ENCODE results near the gene HSD11B2. TPM values are rescaled to one million over a fixed set of nuclear protein-coding genes. Genes with fewer than 3 reads are reported as not detected.

HSD11B2 gene
- total RNA-seq, 4 donors from 2014 or later: 0.20 to 2.9 (median 0.60) TPM; not detected in 1

DNA sequence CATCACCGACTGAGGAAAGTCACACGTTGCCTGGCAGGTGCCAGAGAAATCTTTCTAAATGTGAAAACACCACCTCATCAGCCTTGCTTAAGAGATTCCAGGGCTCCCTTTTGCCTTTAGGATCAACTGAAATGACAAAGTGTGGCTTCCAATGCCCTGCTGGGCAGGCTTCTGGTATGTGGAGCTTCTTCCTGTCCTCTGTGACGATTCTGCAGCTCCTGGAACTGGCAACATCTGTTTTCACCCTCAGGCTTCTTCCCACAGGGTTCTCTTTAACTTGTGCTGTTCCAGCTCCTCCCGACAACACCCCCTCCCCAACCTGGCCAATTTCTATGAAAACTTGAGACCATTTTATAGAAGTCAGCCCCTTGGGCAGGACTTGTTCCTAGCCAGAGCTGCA lies 9.9 kb upstream of the HSD11B2 start:
- no peak overlapping the region for H3K4me3 ChIP-seq
- TF ChIP-seq POLR2A (IDR thresholded peaks at IDR 0.05): no peak
- TF ChIP-seq EP300 (IDR thresholded peaks at IDR 0.05): no peak
- TF ChIP-seq, protein P1, sequence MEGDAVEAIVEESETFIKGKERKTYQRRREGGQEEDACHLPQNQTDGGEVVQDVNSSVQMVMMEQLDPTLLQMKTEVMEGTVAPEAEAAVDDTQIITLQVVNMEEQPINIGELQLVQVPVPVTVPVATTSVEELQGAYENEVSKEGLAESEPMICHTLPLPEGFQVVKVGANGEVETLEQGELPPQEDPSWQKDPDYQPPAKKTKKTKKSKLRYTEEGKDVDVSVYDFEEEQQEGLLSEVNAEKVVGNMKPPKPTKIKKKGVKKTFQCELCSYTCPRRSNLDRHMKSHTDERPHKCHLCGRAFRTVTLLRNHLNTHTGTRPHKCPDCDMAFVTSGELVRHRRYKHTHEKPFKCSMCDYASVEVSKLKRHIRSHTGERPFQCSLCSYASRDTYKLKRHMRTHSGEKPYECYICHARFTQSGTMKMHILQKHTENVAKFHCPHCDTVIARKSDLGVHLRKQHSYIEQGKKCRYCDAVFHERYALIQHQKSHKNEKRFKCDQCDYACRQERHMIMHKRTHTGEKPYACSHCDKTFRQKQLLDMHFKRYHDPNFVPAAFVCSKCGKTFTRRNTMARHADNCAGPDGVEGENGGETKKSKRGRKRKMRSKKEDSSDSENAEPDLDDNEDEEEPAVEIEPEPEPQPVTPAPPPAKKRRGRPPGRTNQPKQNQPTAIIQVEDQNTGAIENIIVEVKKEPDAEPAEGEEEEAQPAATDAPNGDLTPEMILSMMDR (IDR thresholded peaks at IDR 0.05): no peak
- peaks cover 0 to 14% (median 3%) of the 10 kb centered on the region in 4 donors for H3K4me1 ChIP-seq
- DNase-seq (ENCODE audit: low spot score in 2 of 2): no peak
- no peaks in the 10 kb centered on the region for H3K9me3 ChIP-seq
- no peak overlapping the region for H3K27ac ChIP-seq
- WGBS, 2 donors: 78 to 84% methylated on average over 4 of the region's 4 CpGs
- H3K27me3 ChIP-seq: no peaks in the 10 kb centered on the region
- H3K36me3 ChIP-seq: no peaks in the 10 kb centered on the region

DNA sequence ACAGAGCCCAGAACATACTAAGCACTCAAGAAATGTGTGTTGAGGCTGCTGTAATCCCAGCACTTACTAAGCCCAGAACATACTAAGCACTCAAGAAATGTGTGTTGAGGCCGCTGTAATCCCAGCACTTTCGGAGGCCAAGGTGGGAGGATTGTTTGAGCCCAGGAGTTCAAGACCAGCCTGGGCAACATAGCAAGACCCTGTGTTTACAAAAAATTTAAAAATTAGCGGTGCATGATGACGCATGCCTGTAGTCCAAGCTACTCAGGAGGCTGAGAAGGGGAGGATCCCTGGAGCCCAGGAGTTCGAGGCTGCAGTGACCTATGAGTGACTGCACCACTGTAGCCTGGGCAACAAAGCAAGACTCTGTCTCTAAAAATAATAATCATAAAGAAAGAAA lies 7.9 kb upstream of the HSD11B2 start:
- Histone ChIP-seq H3K27me3 (no peaks in the 10 kb centered on the region), H3K36me3 (no peaks in the 10 kb centered on the region), H3K4me1 (peaks cover 0 to 10% (median 0%) of the 10 kb centered on the region in 4 donors), H3K4me3 (no peak overlapping the region), H3K27ac (no peak overlapping the region), H3K9me3 (no peaks in the 10 kb centered on the region)
- 78 to 81% methylated on average over 5 of the region's 5 CpGs for WGBS, 2 donors
- TF ChIP-seq, protein P1 (IDR thresholded peaks at IDR 0.05): no peak
- TF ChIP-seq POLR2A (IDR thresholded peaks at IDR 0.05) (no peak), EP300 (IDR thresholded peaks at IDR 0.05) (no peak)
- no peak for DNase-seq (ENCODE audit: low spot score in 2 of 2)

DNA sequence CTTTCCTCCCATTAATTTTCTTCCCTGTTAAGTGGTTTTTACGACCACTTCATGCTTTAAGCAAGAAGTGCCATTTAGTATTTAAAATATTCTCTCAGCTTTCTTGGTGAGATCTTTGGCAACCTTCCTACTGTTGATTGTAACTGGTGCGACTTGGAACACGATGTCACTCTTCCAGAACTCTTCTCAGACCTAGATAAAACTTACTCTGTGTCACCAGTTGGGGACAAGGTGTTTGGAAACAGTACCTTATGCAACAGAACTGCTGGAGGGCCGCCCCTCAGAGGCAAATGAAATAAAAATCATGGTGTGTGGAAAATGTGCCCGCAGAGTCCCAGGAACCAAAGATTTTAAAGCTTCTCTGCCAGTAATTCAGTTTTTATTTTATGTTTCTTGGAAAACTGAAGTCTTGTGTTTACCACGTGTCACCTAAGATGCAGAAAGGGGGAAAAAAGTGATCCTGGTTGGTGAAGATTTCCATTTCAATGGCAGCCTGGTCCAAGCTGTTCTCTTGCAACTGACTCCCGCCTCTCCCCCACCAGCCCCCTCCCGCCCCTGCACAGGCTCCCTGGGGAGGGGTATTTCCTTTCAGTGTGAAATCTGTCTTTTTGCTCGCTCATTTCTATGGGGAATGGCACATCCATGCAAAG lies 7.2 kb upstream of the HSD11B2 start:
- DNase-seq (ENCODE audit: low spot score in 2 of 2): no peak
- WGBS, 2 donors: 38 to 46% methylated on average over 9 of the region's 9 CpGs
- H3K27ac ChIP-seq: no peak overlapping the region
- H3K27me3 ChIP-seq: peaks cover 0 to 1% of the 10 kb centered on the region in 2 donors
- TF ChIP-seq POLR2A (IDR thresholded peaks at IDR 0.05) (no peak), EP300 (IDR thresholded peaks at IDR 0.05) (no peak)
- TF ChIP-seq, protein P1 (IDR thresholded peaks at IDR 0.05): no peak
- no peaks in the 10 kb centered on the region for H3K36me3 ChIP-seq
- no peak overlapping the region for H3K4me3 ChIP-seq
- H3K4me1 ChIP-seq: peaks cover 0 to 15% (median 1%) of the 10 kb centered on the region in 4 donors
- no peaks in the 10 kb centered on the region for H3K9me3 ChIP-seq

DNA sequence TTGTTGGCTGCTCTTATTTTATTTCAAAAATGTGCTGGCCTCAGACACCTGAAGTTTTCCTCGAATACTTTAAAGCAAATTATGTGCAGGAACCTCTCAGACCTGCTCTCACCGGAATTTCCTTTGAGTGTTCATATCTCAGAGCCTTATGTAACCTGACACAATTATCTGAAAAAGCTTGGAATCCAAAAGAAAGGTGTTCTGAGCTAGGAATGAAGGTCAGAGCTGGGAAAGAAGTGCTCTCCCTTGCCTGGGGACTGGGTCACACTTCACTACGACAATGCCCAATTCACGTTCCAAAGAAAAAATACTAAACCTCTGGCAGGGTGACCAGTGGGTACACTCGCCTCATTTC lies 6.7 kb upstream of the HSD11B2 start:
- no peak overlapping the region for H3K27ac ChIP-seq
- no peaks in the 10 kb centered on the region for H3K9me3 ChIP-seq
- H3K27me3 ChIP-seq: peaks cover 0 to 4% of the 10 kb centered on the region in 2 donors
- no peaks in the 10 kb centered on the region for H3K36me3 ChIP-seq
- DNase-seq (ENCODE audit: low spot score in 2 of 2): no peak
- H3K4me3 ChIP-seq: no peak overlapping the region
- peaks cover 0 to 15% (median 1%) of the 10 kb centered on the region in 4 donors for H3K4me1 ChIP-seq
- 37 to 45% methylated on average over 5 of the region's 5 CpGs for WGBS, 2 donors
- no peak for TF ChIP-seq POLR2A (IDR thresholded peaks at IDR 0.05)
- no peak for TF ChIP-seq EP300 (IDR thresholded peaks at IDR 0.05)
- TF ChIP-seq, protein P1 (IDR thresholded peaks at IDR 0.05): no peak

DNA sequence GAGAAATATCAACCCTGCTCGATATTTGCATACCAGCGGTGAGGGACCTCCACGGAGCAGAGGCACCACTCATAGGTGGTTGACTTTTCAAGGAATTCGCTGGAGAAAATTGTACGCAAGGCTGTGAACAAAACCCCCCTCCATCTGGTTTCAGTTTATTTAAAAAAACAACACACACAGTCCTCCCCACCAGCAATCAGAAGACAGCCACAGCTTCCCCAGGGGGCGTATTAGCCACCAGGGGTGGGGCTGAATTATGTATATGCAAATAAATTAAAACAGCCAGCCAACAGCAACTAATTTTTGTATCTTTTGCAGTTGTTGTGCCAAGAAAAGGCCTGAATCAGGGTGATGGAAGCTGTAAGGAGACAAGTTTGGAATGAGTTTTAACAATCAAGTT lies 5.9 kb upstream of the HSD11B2 start:
- DNase-seq (ENCODE audit: low spot score in 2 of 2): no peak
- TF ChIP-seq, protein P1 (IDR thresholded peaks at IDR 0.05): no peak
- TF ChIP-seq EP300 (IDR thresholded peaks at IDR 0.05): no peak
- no peak for TF ChIP-seq POLR2A (IDR thresholded peaks at IDR 0.05)
- Histone ChIP-seq H3K9me3 (no peaks in the 10 kb centered on the region), H3K4me1 (peaks cover 0 to 17% (median 1%) of the 10 kb centered on the region in 4 donors), H3K4me3 (no peak overlapping the region), H3K27ac (no peak overlapping the region), H3K27me3 (peaks cover 0 to 9% of the 10 kb centered on the region in 2 donors), H3K36me3 (no peaks in the 10 kb centered on the region)
- 21 to 41% methylated on average over 6 of the region's 6 CpGs for WGBS, 2 donors

All from tibial nerve (tissue), 4 donors.